NT2/D1 (cell line): ENCODE measurements around the gene PRKCB.

Source experiments
- DNase-seq: peaks from one replicate; pipeline ENCODE4 v3.0.0-alpha.2; 2011; ENCODE audit warnings: low read depth, low spot score
- H3K27me3 ChIP-seq: 2 replicates; pipeline ENCODE4 v1.6.0; 2011; ENCODE audit warnings: mild to moderate bottlenecking; ENCODE audit not compliant: insufficient read length, insufficient read depth
- H3K36me3 ChIP-seq: 2 replicates; pipeline ENCODE4 v1.6.1; 2011; ENCODE audit warnings: mild to moderate bottlenecking, low read length, mixed read lengths; ENCODE audit not compliant: insufficient read depth, insufficient read length
- H3K4me1 ChIP-seq: 2 replicates; pipeline ENCODE4 v1.5.1; 2011; ENCODE audit not compliant: insufficient read depth, insufficient read length
- H3K4me3 ChIP-seq: 2 replicates; pipeline ENCODE4 v1.5.1; 2011; ENCODE audit warnings: low read depth; ENCODE audit not compliant: insufficient read length
- H3K9ac ChIP-seq: 2 replicates; pipeline ENCODE4 v1.6.0; 2011; ENCODE audit warnings: low read depth; ENCODE audit not compliant: insufficient read length
- H3K9me3 ChIP-seq: 2 replicates; pipeline ENCODE4 v1.5.1; 2011; ENCODE audit warnings: mild to moderate bottlenecking, low read length; ENCODE audit not compliant: insufficient read depth
- SUZ12 ChIP-seq: IDR thresholded peaks from 2 replicates; pipeline ENCODE4 v1.6.1; 2011; ENCODE audit not compliant: insufficient read length, insufficient read depth; ENCODE audit errors: extremely low read depth
- YY1 ChIP-seq: IDR thresholded peaks from 2 replicates; pipeline ENCODE4 v1.6.1; 2011; ENCODE audit not compliant: insufficient read length, insufficient read depth
- ZNF274 ChIP-seq: IDR thresholded peaks from 2 replicates; pipeline ENCODE4 v1.6.1; 2011; ENCODE audit warnings: mild to moderate bottlenecking, low read depth, low read length

Gene PRKCB

GRCh38 chr16:23969468-23970297, 133.9 kb downstream of the PRKCB start:
- H3K9ac ChIP-seq: no peak overlapping the region
- H3K36me3 ChIP-seq: no peaks in the 10 kb centered on the region
- DNase-seq: no peak
- no peaks in the 10 kb centered on the region for H3K27me3 ChIP-seq
- H3K9me3 ChIP-seq: no peaks in the 10 kb centered on the region
- H3K4me3 ChIP-seq: no peak overlapping the region
- TF ChIP-seq ZNF274 (no peak), SUZ12 (no peak), YY1 (no peak)
- peaks cover 3% of the 10 kb centered on the region for H3K4me1 ChIP-seq

GRCh38 chr16:23974223-23974622, 138.4 kb downstream of the PRKCB start:
- DNase-seq: peak; percentile 66
- no peaks in the 10 kb centered on the region for H3K9me3 ChIP-seq
- no peaks in the 10 kb centered on the region for H3K36me3 ChIP-seq

GRCh38 chr16:23975293-23975692, 139.5 kb downstream of the PRKCB start:
- Histone ChIP-seq H3K4me1 (no peaks in the 10 kb centered on the region), H3K9ac (no peak overlapping the region), H3K27me3 (no peaks in the 10 kb centered on the region), H3K36me3 (no peaks in the 10 kb centered on the region), H3K4me3 (no peak overlapping the region), H3K9me3 (no peaks in the 10 kb centered on the region)
- no peak for DNase-seq
- TF ChIP-seq SUZ12: no peak
- no peak for TF ChIP-seq YY1

More at GRCh38 chr16:23974223-23974622, 138.4 kb downstream of the PRKCB start:
- Histone ChIP-seq H3K27me3 (no peaks in the 10 kb centered on the region), H3K4me3 (no peak overlapping the region), H3K4me1 (no peaks in the 10 kb centered on the region), H3K9ac (no peak overlapping the region)
- TF ChIP-seq ZNF274 (no peak), SUZ12 (no peak), YY1 (no peak)

- TF ChIP-seq SUZ12: no peak
- Histone ChIP-seq H3K4me1 (no peaks in the 10 kb centered on the region), H3K27me3 (no peaks in the 10 kb centered on the region), H3K9ac (no peak overlapping the region), H3K4me3 (no peak overlapping the region), H3K36me3 (no peaks in the 10 kb centered on the region), H3K9me3 (no peaks in the 10 kb centered on the region)
- no peak for DNase-seq
These were observed 140.3 kb downstream of the PRKCB start for GRCh38 chr16:23976091-23976490.

- H3K9me3 ChIP-seq: no peaks in the 10 kb centered on the region
- TF ChIP-seq SUZ12: no peak
- no peak for TF ChIP-seq YY1
- no peak for TF ChIP-seq ZNF274
- no peak overlapping the region for H3K4me3 ChIP-seq
- H3K27me3 ChIP-seq: no peaks in the 10 kb centered on the region
- no peak for DNase-seq
- H3K36me3 ChIP-seq: no peaks in the 10 kb centered on the region
- H3K9ac ChIP-seq: no peak overlapping the region
- H3K4me1 ChIP-seq: no peaks in the 10 kb centered on the region
These were observed 140.7 kb downstream of the PRKCB start for GRCh38 chr16:23976524-23976923.

GRCh38 chr16:23979441-23979840, 143.7 kb downstream of the PRKCB start:
- Histone ChIP-seq H3K9me3 (no peaks in the 10 kb centered on the region), H3K36me3 (no peaks in the 10 kb centered on the region), H3K4me3 (no peak overlapping the region), H3K27me3 (peaks cover 2% of the 10 kb centered on the region), H3K4me1 (no peaks in the 10 kb centered on the region), H3K9ac (no peak overlapping the region)
- DNase-seq: no peak
- TF ChIP-seq ZNF274: no peak
- no peak for TF ChIP-seq SUZ12
- TF ChIP-seq YY1: no peak

- Histone ChIP-seq H3K4me3 (no peak overlapping the region), H3K9me3 (no peaks in the 10 kb centered on the region), H3K4me1 (no peaks in the 10 kb centered on the region), H3K27me3 (peaks cover 2% of the 10 kb centered on the region), H3K9ac (no peak overlapping the region), H3K36me3 (no peaks in the 10 kb centered on the region)
- no peak for DNase-seq
- TF ChIP-seq SUZ12 (no peak), YY1 (no peak), ZNF274 (no peak)
These were observed 144.2 kb downstream of the PRKCB start for GRCh38 chr16:23979982-23980381.
